Thyroid gland (tissue), 4 donors: ENCODE results near the gene ZNF296.

Experiments
- CTCF ChIP-seq, 6 experiments: fragments of 200-600 bp in 3 of 6; fragments of 450-650 bp in 3 of 6; sonication (generic) in 3 of 6; IDR thresholded peaks; one replicate each; pipeline ENCODE4 v1.5.1; 2016 to 2019; ENCODE audit warnings: antibody characterized with exemption in 6 of 6, mild to moderate bottlenecking in 2 of 6, inconsistent platforms in 1 of 6, moderate library complexity in 1 of 6
- POLR2A ChIP-seq, 2 donors: fragments of 450-650 bp; IDR thresholded peaks; one replicate each; pipeline ENCODE4 v1.6.1; 2017; ENCODE audit warnings: antibody characterized with exemption in 2 of 2, mild to moderate bottlenecking in 2 of 2, moderate library complexity in 1 of 2

- TF ChIP-seq CTCF (IDR thresholded peaks at IDR 0.05) (no peak), POLR2A (IDR thresholded peaks at IDR 0.05) (no peak)
These were observed 40.5 kb downstream of the ZNF296 start for GRCh38 chr19:45035755-45036154.
